Glutamatergic neuron (in vitro differentiated cells): ENCODE data around the gene CLNK. TPM values are rescaled to one million over a fixed set of nuclear protein-coding genes. Genes with fewer than 3 reads are reported as not detected.

ENCODE experiments used
- DNase-seq: peaks from one replicate; pipeline ENCODE4 v3.0.0; 2022
- H3K27ac Mint-ChIP-seq: one replicate; pipeline ENCODE4 v1.8.0; 2020; ENCODE audit warnings: mild to moderate bottlenecking, mixed read lengths, inconsistent platforms; ENCODE audit not compliant: unreplicated experiment
- H3K27me3 Mint-ChIP-seq: one replicate; pipeline ENCODE4 v1.8.0; 2020; ENCODE audit warnings: mild to moderate bottlenecking, moderate library complexity, mixed read lengths, inconsistent platforms; ENCODE audit not compliant: unreplicated experiment
- H3K36me3 Mint-ChIP-seq: one replicate; pipeline ENCODE4 v1.8.0; 2020; ENCODE audit warnings: mild to moderate bottlenecking, mixed read lengths, inconsistent platforms; ENCODE audit not compliant: unreplicated experiment
- H3K4me1 Mint-ChIP-seq: one replicate; pipeline ENCODE4 v1.8.0; 2020; ENCODE audit warnings: mild to moderate bottlenecking, low read depth, mixed read lengths, inconsistent platforms; ENCODE audit not compliant: unreplicated experiment
- H3K4me3 Mint-ChIP-seq: one replicate; pipeline ENCODE4 v1.8.0; 2020; ENCODE audit warnings: mild to moderate bottlenecking, mixed read lengths, inconsistent platforms; ENCODE audit not compliant: unreplicated experiment
- H3K9me3 Mint-ChIP-seq: one replicate; pipeline ENCODE4 v1.8.0; 2020; ENCODE audit warnings: mild to moderate bottlenecking, moderate library complexity, mixed read lengths, inconsistent platforms; ENCODE audit not compliant: unreplicated experiment
- total RNA-seq: library from RNA; stranded (reverse); fragmentation: NEBNext Ultra II Directional; extraction: Animal tissue kit (Norgen Biotek cat#: 25700); gene quantifications from one replicate; pipeline ENCODE4 v1.2.1, GENCODE V29; 2021; ENCODE audit not compliant: unreplicated experiment
- TF ChIP-seq, protein P1 (sequence below): fragments of 200-600 bp; sonication (generic); IDR thresholded peaks from one replicate; pipeline ENCODE4 v1.5.0; 2021; ENCODE audit not compliant: partially characterized antibody, unreplicated experiment

The CLNK gene
- total RNA-seq, 1 donor from 2014 or later: not detected

- H3K4me1 Mint-ChIP-seq: no peaks in the 10 kb centered on the region
- no peak overlapping the region for H3K27ac Mint-ChIP-seq
- no peak overlapping the region for H3K4me3 Mint-ChIP-seq
- no peaks in the 10 kb centered on the region for H3K36me3 Mint-ChIP-seq
- H3K9me3 Mint-ChIP-seq: no peaks in the 10 kb centered on the region
- DNase-seq: no peak
- H3K27me3 Mint-ChIP-seq: peaks cover 3% of the 10 kb centered on the region
- TF ChIP-seq, protein P1, sequence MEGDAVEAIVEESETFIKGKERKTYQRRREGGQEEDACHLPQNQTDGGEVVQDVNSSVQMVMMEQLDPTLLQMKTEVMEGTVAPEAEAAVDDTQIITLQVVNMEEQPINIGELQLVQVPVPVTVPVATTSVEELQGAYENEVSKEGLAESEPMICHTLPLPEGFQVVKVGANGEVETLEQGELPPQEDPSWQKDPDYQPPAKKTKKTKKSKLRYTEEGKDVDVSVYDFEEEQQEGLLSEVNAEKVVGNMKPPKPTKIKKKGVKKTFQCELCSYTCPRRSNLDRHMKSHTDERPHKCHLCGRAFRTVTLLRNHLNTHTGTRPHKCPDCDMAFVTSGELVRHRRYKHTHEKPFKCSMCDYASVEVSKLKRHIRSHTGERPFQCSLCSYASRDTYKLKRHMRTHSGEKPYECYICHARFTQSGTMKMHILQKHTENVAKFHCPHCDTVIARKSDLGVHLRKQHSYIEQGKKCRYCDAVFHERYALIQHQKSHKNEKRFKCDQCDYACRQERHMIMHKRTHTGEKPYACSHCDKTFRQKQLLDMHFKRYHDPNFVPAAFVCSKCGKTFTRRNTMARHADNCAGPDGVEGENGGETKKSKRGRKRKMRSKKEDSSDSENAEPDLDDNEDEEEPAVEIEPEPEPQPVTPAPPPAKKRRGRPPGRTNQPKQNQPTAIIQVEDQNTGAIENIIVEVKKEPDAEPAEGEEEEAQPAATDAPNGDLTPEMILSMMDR: no peak
Measured at GRCh38 chr4:10613926-10614478, 70.6 kb downstream of the CLNK start.

DNA sequence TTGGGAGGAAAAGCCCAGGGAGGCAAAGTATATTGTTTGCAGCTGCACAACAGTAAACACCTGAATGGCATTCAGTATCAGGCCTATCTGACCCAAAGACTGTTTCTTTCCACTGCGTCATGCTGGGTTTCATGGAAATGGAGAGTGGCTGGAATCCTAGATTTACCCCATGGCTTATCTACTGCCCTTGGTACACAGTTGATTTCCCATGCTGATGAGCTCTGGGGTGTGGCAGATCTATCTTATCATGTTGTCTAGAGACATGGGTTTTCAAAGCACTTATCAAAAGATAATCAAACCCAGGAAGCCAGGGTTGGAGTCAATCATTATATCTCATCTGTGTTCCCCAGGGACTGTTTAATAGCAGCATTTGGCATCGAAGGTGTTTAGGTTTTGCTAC lies 72.1 kb downstream of the CLNK start:
- TF ChIP-seq, protein P1: no peak
- Mint-ChIP-seq H3K27me3 (peaks cover 3% of the 10 kb centered on the region), H3K9me3 (no peaks in the 10 kb centered on the region), H3K36me3 (no peaks in the 10 kb centered on the region), H3K4me3 (no peak overlapping the region), H3K4me1 (no peaks in the 10 kb centered on the region), H3K27ac (no peak overlapping the region)
- DNase-seq: no peak

DNA sequence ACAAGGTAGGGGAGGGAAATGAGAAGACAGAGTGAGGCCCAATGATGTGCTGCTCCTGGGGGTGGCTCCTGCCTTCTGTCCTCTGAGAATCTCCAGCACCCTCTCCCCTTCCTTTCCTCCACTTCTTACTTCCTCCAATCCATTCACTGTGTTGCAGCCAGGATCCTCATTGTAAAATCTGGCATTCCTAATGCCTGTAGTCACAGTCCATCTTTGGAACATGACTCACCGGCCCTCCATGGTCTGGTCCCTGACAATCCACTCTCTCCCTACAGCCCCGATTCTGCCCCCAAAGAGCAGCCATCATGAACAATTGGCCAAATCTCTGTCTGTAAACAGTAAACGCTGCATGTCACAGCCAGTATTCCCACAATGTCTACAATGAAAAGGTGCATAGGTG lies 72.9 kb downstream of the CLNK start:
- H3K27ac Mint-ChIP-seq: no peak overlapping the region
- H3K9me3 Mint-ChIP-seq: no peaks in the 10 kb centered on the region
- H3K4me1 Mint-ChIP-seq: no peaks in the 10 kb centered on the region

GRCh38 chr4:10608501-10609219 lies 75.9 kb downstream of the CLNK start:
- no peak overlapping the region for H3K4me3 Mint-ChIP-seq
- no peaks in the 10 kb centered on the region for H3K9me3 Mint-ChIP-seq
- no peaks in the 10 kb centered on the region for H3K4me1 Mint-ChIP-seq
- H3K27me3 Mint-ChIP-seq: peaks cover 3% of the 10 kb centered on the region
- no peak overlapping the region for H3K27ac Mint-ChIP-seq
- no peak for DNase-seq
- H3K36me3 Mint-ChIP-seq: no peaks in the 10 kb centered on the region
- TF ChIP-seq, protein P1: no peak

More for the DNA sequence above, 72.9 kb downstream of the CLNK start:
- no peaks in the 10 kb centered on the region for H3K36me3 Mint-ChIP-seq
- TF ChIP-seq, protein P1: no peak
- H3K27me3 Mint-ChIP-seq: peaks cover 3% of the 10 kb centered on the region
- DNase-seq: no peak
- H3K4me3 Mint-ChIP-seq: no peak overlapping the region

DNA sequence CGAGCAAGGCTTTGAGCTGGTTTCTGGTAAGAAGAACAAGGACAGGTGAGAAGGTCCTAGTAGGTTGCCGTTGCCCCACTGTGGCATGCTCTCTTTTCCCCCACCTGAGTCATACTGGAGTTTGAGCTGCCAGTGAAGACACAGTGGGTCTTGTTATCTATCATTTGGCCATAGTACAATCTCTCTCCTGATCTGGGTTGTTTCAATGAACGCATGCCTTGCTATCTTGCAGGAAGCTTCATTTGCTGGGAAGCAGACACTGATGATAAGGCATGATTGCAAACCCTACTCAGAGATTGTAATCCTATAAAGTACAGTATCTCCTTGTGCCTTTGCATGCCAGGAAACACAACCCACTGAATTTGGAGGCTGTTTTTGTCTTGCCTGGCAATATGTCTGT lies 77.4 kb downstream of the CLNK start:
- Mint-ChIP-seq H3K27ac (no peak overlapping the region), H3K36me3 (no peaks in the 10 kb centered on the region), H3K27me3 (peaks cover 3% of the 10 kb centered on the region), H3K4me1 (no peaks in the 10 kb centered on the region), H3K9me3 (no peaks in the 10 kb centered on the region), H3K4me3 (no peak overlapping the region)
- no peak for DNase-seq
- TF ChIP-seq, protein P1: no peak
